Measurements from ENCODE around the gene SEC11C.

GRCh38 chr18:59177485-59177884 is 37.8 kb downstream of the SEC11C start:
- TF ChIP-seq CTCF (conservative IDR thresholded peaks at IDR 0.05) (no peak), EZH2 (IDR thresholded peaks at IDR 0.05; ENCODE audit: low read depth) (no peak)

Measured in PC-9 (cell line).